Glomerular visceral epithelial cell (primary cell): ENCODE measurements around the gene LRFN2.
A peak's percentile ranks its signal among the peaks of the same experiment; 100 is the strongest.

Source experiments
- DNase-seq: peaks from one replicate; pipeline ENCODE4 v3.0.0-alpha.2; 2016; ENCODE audit errors: extremely low spot score

LRFN2 gene

DNA sequence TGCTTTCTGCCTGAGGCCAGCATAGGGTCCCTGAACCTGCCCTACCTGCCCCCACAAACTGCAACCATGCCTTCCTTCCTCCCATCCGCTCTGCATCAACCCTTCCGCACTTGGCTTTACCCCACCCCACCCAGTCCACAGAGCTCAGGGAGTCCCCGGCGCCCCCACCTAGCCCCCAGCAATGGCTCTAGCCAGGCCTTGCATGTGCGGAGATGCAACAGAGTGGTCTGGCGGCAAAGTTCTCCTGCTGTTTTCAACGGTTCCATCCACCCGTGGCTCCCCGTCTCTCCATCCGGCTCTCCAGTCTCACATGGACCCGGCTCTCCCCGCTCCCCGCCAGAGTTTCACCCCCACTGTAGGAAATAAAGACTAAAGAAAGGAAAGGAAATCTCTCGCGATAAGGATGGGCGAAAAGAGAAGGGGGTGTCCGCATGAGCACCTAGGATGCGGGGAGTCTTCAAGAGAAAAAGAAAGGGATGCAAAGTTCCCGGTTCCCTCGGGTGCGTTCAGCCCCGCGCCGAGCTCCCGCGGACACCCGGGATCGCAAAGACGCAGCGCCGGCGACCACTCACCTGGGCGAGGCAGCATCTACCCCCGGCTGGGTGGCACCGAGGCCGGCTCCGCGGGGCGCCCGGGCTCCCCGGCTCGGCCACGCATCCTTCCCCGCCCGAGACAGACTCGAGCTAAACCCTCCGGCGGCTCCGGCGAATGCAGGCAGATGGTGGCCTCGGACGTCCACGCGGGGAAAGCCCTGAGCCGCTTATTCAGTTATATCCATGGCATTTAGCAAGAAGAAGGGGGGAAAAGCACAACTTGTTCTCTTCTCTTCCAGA lies 579 bp downstream of the LRFN2 start:
- no peak for DNase-seq

DNA sequence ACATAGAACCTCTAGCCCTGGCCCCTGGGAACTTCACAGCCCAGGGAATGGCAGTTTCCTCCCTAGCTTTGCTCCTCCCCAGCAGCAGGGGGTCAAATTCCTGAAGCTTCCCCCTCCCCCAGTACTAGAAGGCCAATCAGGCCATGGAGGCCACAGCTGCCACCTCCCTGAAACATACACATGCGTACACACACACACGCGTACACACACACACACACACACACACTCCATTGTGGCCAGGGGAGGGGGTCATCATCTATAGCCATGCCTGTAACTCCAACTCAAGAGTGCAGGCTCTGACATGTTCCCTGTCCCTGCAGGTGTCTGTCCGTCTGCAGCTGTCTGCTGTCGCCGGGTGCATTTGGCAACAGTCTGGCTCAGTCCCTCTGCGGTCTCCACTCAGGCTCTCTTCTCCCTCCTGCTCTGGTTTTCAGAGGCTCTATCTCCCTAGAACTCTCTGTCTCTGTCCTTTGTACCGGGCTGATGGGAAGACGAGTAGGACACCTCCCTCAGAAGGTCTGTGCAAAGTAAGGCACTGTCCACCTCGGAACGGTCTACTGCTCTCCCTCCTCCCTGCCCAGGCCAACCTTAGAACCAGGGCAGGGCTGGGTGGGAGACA lies 1.4 kb downstream of the LRFN2 start:
- no peak for DNase-seq

DNA sequence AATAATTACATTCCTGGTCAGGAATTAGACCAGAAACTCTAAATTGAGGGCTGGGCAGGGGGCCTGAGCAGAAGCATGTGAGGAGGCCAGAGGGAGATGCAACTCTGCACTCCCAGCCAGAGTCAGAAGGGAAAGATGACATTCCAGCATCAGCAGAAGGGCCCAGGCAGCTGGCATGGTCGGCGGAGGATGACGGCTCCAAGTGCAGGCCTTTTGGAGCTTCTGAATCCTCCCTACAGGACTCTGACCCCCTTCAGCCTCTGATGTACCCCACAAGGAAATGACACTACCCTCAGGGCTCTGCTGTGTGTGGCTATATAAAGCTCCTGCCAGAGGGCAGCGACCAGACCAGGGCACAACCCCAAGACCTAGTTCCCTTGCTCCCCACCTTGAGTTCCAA lies 1.9 kb downstream of the LRFN2 start:
- DNase-seq: no peak

DNA sequence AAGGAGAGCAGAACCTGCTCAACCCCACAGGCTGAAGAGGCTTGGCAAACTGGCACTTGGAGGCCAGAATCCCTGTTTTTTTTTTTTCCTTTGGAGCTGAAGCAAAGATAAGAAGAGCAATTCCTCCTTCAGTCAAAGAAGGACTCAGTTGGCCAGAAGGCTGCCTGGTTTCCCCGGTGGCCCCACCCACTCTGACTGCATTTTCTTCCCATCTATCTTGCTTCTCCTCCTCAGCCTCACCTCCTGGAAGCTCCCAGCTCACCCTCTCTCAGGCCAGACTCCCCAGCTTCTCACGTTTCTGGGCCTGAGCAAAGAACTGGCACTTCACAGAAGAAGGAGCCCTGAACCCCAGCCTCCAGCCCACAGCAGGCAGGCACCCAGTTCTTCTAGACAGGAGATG lies 2.4 kb downstream of the LRFN2 start:
- no peak for DNase-seq

DNA sequence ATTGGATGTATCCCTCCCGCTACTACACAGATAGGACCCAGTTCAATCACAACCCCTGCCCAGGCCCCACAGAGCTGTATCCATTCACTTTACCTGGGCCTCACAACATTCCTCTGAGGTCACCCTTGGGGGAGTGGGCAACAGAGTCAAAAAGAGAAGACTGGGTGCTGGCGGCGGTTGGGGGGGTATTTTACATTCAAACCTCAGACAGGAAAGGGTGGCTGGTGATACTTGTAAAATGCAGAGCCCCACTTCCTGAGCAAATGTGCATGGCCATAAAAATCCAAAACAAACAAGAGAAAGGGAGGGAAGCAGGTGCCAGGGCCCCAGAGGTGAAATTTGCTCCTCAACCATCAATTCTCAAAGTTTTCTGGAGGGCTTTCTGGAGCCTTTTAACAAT lies 3.5 kb downstream of the LRFN2 start:
- no peak for DNase-seq

DNA sequence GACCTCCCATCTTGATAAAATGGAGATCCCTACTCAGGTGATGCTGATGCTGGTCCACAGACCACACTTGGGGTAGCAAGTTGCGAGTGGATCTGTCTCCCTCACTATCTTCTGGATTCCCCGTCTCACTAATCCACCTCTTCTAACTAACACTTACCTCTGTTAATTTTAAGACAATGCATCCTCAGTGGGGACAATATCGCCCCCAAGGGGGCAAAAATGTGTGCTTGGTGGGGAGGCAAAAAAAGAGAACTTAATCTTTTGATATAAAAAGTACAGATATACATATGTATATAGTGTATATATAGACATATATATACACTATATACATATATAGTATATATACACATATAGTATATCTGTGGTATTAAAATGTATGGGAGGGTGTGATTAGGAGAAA lies 4.3 kb downstream of the LRFN2 start:
- DNase-seq: no peak

DNA sequence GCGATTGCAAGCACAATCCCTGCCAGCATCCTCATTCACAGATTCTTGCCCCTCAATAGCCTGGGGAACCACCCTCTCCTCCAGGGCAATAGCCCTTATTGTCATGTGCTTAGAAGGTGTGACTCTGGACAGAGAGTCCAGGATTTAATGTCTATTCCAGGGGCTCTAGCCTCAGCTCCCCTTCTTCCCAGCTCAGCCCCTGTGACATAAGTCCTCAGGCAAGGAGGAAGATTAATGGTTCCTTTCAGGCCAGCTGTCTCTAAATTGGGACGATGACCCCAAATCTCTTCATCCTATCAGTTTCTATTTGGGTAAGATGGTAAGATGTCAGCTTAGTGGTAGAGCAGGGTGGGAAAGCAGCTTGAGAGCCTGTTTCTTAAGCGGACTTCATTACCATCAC lies 8.1 kb downstream of the LRFN2 start:
- DNase-seq: no peak

DNA sequence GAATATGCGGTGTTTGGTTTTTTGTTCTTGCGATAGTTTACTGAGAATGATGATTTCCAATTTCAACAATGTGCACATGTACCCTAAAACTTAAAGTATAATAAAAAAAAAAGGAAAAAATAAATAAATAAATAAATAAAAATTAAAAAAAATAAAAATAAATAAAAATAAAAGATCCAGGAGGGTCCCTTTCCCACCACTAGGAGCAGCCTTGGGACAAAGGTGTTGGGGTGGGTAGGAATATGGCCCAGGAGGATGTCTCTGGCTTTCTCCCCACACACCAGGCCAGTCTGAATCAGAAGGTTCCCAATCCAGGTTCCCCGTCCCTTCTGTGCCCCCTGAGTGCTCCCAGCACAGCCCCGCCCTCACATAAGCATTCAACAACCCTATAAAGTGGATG lies 9.5 kb downstream of the LRFN2 start:
- DNase-seq: no peak

DNA sequence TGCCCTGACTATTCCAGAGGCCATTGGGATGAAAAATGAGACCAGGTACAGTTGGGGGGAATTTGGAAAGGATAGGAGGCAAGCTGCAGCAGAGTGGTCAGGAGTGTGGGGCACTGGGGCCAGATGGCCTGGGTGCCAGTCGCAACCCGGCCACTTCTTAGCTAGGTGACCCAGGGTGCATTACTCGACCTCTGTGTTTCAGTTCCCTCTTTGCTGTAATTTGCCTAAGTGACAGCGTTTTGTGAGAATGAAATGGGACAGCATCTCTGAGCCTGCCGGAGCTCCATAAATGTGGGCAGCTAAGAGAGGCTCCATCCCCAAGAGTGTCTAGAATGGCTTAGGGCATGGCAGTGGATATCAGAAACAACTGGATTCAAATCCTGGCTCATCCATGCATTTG lies 13.9 kb downstream of the LRFN2 start:
- DNase-seq: no peak

DNA sequence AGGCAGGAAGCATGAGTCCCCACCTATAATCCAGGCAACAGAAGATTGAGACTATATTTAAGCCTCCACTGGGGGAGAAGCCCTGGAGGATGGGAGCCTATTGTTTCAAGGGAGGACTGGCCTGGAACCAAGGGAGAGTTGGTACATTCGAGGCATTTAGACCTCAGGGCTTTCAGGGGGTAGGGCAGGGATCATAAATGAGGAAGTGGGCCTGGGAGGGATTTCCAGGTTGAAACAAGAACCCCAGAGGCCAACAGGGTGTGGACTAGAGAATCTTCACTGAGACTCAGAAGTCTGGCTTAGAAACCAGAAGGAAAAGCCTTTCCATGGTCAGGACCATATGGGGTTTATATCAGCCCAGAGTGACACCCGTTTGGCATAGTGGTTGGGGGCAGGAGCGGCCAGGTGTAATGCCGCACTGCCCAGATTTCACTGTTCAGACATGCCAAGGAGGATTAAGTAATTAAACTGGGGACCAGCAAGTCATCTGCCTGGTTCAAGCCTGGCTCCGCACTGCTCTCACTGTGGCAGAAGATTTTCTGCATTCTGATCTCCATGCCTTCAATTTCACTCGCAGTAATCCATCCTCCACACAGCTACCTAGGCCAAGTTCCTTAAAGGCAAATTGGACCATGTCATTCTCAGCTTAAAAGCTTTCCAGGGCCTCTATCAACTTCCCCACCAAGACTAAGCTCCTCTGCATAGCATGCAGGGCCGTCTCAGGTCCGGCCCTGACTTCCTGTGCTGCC lies 17.8 kb downstream of the LRFN2 start:
- DNase-seq: no peak

DNA sequence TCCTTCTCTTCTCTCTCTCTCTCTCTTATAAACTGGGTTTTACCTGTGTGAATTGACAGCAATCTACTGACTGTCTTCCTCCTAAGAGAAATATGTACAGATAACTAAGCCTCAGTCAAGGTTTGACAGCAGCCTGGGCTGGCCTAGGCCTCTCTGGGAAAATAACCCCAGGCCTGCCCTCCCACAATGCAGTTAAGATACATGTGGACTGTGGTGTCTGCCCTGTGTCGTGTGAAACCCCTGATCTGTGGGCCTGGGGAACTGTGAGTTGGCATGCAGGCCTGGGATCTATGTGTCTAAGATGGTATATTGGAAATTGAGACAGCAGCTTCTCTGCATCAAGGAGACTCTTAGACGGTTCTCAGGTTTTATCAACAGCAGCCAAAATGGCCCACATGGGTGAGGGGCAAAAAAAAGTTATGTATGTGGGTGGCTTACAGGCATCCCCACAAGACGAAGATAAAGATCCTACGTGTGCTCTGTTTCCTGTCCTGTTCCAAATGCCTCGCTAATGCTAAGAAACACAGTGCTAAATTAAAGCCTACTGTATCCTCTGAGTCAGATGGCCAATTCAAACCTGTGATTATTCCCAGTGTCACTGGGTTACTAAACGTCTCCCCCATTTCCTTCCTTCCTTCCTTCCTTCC lies 19.0 kb downstream of the LRFN2 start:
- DNase-seq: no peak

DNA sequence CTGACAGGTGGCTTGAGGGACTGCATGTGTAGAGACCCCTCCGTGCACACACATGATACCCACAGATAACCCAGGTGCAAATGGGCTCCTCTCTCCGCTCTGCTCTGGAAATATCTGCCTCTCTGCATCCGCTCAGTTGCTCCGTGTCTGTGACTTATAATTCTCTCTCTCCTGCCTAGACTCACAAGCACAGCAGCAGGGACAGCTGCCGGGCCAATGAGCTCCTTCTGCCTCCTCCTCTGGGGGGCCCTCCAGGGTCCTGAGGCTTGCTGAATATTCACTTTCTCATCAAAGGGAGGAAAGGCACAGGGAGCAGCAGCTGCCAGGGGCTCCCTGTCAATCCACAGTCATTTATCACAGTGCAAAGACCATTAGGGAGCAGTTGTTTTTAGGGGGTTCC lies 24.1 kb downstream of the LRFN2 start:
- no peak for DNase-seq

DNA sequence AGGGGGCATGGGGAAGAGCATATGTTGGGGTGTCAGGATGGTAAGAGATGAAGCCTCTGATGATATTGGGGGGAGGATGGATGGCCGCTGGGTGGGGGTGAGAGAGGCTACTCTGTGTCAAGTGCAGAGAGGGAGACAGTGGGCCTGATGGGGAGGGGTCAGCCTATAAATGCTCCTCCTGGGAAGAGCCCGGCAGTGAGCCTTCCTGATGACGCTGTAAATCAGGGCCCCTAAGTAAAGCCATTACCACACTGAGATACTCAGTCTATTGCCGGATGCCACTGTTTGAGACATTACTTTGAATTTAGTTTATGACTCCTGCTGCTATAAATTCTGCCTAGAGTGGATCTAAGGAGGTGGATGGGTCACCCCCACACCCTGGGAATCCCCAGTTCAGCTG lies 28.1 kb downstream of the LRFN2 start:
- no peak for DNase-seq

DNA sequence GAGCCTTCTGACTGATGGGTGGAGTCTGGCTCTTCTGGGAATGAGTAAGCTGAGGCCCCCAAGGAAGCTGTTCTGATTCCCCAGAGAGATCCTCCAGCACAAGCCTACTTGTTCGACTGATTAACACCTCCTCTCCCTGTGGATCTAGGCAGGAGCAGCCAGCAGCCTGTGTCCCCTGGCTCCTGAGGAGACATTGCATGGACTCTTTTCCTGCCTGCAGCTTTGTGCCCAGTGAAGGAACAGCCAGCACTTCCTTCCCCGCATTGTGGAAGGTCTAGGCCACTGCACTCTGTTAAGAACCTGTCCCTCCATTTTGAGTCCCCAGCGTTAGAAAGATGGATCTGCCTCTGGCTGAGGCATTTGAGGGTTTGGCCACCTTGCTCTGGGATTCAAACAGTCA lies 29.1 kb downstream of the LRFN2 start:
- no peak for DNase-seq

DNA sequence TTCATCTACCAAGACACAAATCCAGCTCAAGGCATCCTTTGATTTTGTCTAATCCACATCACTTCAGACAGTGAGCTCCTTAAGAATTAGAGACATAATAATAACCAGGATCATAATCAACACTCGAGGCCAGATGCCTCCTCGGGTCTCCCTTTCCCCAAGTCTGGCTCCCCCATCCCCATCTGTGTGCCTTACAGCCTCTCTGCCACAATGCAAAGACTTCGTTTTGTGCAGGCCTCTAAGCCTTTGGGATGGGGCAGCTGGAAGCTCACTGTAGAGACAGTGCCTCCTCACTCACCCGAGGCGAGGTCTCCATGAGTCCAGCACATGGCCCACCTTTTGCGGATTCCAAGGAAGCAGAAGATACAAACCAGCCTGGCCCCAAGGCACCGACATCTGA lies 30.3 kb downstream of the LRFN2 start:
- DNase-seq: no peak

DNA sequence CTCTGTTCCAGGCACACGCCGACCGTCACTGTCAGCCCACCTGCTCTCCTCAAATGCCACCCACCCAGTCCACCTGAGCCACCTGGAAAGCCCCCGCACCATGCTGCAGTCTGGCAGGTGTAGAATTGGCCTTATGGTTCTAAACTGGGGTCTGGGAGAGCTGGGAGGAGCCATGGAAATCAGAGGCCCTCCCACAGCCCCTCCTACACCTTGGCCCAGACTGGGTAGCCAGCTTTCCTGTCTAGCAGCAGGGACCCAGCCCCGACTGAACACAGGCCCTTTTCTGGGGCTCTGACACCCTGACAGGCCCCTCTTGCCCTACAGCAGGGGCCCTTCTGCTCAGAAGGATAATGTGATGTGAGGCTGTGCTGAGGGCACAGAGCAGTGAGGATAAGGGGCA lies 31.1 kb downstream of the LRFN2 start:
- DNase-seq: no peak

DNA sequence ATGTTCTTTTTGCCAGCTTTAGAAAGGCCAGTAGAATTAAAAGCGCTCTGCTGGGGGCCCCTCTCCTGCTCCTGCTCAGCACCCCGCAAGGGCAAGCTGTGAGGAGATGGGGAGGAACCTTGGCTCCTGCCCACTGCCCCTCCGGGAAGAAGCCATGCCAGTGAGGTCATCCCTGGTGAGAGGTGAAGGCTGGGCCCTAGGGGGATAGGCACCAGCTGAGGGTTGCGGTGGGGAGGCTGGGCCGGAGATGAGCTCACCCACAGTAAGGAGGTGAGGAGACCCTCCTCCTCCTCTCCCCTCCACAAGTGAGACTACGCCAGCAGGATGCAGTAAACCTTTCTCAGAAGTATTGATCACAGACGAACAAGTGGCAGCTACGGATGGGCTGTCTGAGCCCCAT lies 32.1 kb downstream of the LRFN2 start:
- DNase-seq: no peak

DNA sequence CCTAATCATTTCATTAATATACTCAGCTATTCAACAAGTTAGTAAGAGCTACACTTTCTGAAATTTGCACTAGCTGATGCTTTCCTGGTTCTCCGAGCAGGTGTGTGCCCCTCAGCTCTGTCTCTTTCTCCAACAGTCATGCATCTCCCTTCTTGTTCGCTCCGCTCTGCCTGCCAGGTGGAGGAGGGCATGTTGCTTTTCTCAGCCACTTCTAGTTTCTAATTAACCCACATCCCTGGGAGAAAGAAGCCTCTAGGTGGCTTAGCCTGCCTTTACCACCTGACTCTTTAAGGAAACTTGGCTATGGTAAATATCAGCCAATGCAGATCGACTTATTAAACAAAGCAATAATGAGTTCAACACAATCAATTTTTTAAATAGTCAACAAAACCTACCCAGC lies 34.2 kb downstream of the LRFN2 start:
- no peak for DNase-seq

DNA sequence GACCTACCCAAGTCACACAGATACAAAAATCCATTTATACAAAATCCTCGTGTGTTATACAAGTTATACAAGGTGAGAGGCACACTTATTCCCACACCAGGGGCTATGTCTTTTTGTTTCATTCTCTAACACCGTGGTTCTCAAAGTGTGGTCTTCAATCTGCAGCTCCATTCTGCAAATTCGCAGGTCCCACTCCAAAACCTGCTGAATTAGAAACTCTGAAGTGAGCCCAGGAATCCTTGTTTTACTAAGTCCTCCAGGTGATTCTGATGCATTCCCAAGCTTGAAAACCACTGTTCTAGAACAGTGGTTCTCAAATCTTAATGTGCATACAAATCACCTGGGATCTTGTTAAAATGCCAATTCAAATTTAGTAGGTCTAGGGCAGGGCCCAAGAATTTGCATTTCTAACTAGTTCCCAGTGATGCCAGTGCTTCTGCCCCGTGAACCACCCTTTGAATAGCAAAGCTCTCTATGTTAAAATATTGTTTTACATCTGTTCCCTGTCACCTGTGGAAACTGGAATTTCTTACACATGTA lies 35.1 kb downstream of the LRFN2 start:
- DNase-seq: no peak

DNA sequence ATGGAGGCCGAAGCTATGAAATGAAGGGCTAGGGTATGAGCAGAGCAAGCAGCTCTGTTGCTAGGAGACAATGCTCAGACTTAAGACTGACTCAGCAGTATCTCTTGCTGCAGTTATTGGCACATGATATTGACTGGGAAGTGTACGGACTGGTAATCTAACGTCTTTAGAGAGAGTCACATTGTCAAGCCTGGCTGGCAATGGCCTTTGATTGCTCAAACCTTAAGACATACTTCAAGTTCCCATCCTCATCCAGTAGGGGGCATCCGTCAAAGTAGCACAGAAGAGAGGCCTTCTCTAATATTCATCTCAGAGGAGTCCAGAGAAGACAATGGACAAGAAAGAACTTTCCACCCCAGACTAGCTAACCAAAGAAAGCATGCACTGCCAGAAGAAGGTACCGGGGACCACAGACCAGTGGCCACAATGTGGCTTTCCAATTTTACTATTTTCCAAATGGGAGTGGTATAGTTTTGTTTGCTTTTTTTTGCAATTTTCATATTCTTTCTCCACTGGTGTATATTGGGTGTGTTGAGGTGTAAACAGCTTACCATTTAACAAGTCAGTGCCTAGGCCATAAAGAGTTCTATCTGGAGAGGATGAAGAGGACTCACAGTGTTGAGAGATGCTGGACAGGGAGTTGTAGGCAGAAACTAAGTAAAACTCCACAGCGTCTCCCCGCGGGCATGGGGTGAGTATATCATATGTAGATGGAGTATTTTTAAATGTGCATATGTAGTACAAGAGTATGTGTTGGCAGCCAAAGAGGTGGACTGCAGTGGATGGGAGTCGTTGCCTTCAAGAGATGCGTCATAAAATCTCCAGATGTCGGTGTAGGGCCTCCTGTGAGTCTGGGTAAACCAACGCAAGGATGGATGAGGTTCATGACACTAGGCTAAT lies 36.7 kb downstream of the LRFN2 start:
- DNase-seq: peak; percentile 23

DNA sequence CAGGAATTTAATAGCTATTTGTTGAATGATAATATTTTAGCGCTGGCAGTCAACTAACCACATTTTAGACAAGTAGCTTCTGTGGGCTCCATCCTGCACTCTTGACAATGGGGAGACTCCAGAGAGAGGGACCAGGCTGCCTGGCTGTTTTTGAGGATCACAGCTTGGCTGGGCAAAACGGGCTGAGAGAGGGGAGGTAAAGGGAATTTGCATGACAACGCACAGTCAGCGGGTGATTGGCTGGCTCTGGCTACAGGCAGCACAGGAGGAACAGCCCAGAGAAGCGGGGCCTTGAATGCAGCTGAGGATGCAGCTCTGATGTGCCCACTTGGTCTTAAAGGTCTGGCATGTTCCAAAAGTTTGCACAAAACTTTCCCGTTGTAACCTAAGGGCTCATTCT lies 41.2 kb downstream of the LRFN2 start:
- no peak for DNase-seq
